ENCODE data around the gene ANO2.

ANO2 gene

DNA sequence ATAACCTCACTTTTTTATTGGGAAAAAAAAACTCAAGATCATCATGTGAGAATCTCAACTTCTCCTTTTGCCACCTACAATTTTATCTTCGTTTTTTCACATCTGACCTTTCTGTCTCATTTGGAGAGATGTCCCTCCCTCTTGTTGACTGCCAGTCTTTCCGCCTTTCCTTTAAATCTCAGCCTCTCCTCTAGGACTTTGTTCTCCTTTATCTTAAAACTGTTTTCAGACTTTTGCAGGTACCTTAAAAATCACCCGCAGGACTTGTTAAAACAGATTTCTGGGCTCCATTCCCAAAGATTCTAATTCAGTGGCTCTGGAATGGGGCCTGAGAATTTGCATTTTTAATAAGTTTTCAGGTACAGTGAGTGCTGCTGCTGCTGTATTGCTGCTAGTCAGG is 289.9 kb downstream of the ANO2 start:
- no peak for DNase-seq

GRCh38 chr12:5654019-5654418 is 291.0 kb downstream of the ANO2 start:
- DNase-seq = no peak

GRCh38 chr12:5650829-5651461 is 294.1 kb downstream of the ANO2 start:
- DNase-seq = no peak

GRCh38 chr12:5650281-5650680 is 294.8 kb downstream of the ANO2 start:
- DNase-seq = no peak

DNA sequence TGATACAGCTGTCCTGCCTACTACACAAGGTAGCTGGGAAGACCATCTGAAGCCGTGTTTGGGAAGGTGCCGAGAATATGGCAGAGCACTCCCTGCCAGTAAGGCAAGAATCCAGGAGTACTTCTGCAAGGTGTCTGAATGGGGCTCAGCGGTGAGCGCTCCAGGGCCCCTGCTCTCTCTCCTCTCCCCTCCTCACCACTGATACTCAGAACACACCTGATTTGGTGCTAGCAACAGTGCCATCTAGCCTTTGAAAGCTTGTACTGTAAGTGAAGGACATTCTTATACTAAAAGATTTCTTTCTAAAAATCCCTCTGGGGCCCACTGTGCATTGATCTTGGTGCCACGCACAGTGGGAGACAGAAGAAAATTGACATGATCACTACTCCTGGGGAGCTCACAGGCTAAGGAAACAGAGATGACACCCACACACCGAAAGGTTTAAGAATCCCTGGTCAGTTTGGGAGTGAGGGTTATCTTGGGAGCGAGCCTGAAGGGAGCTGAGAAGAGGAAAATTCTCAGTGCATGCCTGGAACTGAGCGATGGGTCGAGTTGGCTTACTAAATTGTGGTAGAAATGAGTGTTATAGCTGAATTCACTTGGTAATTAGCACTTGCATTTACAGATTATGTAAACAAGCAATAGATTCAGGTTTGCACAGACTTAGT is 296.2 kb downstream of the ANO2 start:
- DNase-seq = no peak

DNA sequence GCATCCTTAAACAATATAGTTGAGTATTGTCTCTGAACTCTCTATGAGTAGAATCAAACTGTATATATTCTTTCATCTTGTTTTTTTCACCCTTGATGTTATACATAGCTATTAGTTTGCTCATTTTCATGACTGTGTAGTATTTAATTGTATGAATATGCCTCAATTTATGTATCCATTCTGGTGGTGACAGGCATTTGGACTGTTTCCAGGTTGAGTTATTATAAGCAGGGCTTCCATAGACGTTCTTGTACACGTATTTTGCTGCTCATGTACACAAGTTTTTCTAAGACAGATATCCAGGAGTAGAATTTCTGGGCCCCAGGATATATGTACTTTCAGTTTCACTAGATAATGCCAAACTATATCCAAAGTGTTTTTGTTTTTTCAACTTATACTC is 301.8 kb downstream of the ANO2 start:
- DNase-seq = no peak

GRCh38 chr12:5637698-5638097 is 307.4 kb downstream of the ANO2 start:
- no peak for DNase-seq

DNA sequence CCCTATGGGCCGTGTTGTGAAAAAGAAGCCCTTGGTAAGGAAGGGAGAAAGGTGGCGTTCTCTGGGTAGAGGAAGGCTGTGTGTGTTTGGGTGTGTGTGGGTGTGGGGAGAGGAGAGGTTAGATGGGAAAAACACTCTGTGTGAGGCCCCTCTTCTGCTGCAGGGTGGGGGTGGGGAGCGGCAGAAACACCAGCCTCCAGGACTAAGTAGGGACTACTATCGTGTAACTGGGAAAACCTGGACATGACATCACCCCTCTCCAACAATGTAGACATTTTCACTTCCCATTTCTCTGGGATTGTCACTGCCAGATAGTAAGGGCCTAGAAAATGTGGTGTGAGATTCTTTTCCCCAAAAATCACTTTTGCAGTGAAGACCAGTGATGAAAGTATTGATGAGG is 308.2 kb downstream of the ANO2 start:
- no peak for DNase-seq

DNA sequence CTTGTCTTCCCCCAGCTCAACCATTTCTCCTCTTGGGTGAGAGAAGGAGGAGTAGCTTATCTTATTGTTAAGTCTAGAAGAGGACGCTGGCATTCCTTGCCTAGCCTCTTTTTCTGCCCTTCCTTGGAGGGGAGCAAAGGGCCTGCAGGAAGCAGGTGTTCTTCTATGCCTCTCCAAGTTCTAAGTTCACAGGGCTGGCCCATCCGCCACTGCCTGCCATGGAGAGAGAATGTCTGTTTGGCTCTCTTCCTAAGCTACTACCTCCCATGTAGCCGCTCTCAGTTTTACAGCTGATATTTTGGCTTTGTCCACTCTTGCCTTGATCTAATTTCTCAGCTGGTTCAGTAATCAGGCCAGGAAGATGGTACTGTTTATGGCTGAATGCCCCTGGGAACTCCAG is 312.0 kb downstream of the ANO2 start:
- DNase-seq = no peak

DNA sequence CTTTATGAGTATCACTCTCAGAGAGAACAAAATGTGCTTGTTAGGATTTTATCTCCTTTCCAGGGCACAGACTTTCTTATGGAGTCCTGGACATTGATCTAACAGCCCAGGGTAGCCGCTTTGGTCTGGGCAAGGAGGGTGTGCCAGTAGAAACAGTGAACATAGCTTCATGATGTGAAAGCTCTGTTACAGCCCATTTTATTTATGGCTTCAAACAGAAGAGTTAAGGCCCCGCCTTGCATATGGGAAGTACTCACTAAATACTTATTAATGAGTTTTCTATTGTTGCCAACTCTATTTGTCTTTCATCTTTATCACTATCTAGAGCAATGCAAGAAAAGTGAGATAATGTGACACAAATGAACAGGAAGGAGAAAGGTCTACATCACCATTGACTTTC is 312.6 kb downstream of the ANO2 start:
- no peak for DNase-seq

DNA sequence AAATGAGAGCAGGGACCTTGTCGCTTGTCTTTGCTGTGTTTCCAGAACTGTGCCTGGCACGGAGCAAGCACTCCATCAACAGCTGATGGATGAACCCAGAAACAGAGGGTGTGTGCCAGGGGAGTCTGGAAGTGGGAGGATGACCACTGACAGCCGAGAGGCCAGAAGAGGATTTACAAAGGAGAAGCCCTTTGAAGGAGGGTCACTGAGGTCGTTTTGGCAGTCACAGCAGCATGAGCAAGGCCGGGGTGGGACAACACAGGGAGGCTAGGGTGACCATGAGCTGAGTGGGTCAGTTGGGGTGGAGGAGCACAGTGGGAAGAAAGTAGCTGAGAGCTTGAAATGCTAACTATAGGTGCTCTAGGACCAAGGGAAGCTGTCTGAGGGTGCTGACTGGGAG is 313.6 kb downstream of the ANO2 start:
- DNase-seq = no peak

DNA sequence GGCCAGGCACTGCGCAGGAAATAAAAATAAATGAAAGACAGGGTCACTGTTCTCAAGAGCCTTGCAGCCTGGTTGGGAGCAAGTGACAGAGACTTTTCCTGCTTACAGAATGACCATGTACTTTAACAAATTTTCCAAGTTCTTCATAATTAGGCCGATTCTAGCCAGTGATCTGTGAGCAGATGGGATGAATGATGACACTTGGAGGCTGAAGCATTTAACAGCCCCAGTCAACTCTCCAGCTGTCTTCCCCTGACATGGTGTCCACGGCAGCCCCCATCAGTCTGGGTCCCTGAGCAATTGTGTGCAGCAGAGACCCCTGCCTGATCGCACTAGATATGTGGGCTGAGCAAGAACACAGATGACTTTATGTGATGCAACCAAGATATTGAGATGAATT is 314.3 kb downstream of the ANO2 start:
- no peak for DNase-seq

DNA sequence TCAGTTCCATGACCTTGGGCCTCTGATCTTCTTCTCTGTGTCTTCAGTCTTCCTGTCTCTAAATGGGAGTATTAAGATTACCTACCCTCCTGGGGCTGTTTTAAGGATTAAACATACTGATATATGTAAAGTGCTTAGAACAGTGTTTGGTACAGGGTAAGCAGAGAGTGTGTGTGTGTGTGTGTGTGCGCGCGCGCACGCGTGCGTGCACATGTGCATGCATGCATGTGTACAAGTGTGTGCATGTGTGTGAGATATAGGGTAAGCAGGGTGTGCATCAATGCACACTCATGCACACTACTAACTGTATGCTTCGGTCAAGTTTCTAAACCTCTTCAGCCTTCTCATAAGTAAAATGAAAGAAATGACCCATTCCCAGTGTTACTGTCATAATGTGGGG is 316.6 kb downstream of the ANO2 start:
- DNase-seq = no peak

GRCh38 chr12:5627053-5627630 is 317.9 kb downstream of the ANO2 start:
- no peak for DNase-seq

DNA sequence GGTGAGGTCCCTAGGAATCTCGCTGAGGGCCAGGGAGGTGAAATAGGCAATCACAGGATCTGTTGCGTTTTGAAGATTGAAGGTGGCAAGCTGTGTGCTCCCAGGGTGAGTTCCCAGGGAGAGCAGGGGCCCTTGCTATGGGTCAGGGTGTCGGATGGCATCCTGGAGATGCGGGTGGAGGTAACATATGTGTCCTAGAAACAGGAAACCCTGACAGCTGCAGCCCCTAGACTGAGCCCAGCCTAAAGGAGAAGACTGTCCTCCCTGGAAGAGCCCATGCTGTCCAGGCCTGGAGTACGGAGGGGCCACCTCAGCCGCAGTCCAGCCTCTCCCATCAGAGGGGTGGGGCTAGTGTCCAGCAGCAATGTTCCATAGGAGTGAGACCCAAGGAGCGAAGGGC is 318.9 kb downstream of the ANO2 start:
- no peak for DNase-seq

DNA sequence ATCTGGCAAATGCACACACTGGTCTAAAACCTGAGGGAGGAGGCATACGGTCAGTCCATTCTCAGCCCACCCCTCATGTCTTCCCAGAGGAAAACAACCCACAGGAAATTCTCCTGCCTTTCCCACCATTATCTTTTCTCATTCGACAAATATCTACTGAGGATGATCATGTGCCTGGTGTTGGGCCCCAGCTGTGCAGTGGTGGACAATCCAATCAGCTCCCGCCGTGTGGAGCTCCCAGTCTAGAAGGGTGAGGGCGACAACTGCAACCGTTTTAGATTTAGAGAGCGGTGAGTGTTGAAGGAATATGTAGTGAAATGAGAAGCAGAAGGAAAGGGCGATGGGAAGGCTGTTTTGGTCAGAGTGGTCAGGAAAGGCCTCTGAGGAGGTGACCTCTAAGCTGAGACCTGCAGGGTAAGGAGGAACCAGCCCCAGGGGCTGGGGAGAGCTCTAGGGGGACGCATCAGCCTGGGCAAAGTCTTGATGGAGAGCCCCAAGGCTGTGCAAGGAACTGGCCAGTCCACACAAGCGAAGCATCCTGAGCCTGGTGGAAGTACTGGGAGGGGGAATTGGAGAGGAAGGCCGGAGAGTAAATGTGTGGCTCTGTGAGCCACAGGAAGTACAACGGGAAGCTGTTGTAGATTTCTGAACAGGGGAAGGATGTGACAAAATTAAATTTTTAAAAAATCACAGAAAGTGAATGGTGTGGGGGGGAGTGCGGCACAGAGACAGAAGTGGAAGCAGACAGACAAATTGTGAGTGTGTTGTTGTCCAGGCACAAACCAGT is 320.4 kb downstream of the ANO2 start:
- no peak for DNase-seq

GRCh38 chr12:5623411-5623810 is 321.6 kb downstream of the ANO2 start:
- no peak for DNase-seq

- DNase-seq = no peak
Observed at GRCh38 chr12:5622280-5622679, 322.8 kb downstream of the ANO2 start.

- DNase-seq = no peak
Observed at GRCh38 chr12:5621329-5621728, 323.7 kb downstream of the ANO2 start.

GRCh38 chr12:5620896-5621295 is 324.2 kb downstream of the ANO2 start:
- DNase-seq = no peak

DNA sequence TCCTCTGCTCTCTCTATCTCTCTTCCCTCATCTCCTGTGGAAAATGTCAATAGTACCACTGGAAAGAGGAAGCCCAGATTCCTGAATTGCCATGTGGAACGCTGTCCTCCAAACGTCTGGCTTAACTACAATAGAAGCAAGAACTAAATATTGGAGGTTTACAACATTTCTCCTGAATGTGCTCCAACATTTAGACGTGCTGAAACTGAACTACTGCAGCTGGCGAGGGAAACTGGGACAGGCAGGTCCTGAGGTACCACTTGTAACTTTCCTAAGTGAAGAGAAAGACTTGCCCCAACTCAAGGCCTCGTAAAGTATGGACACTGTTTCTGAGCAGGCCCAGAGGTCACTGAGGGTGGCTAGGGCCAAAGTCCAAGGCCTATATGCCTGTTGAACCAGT is 325.4 kb downstream of the ANO2 start:
- DNase-seq = no peak

DNA sequence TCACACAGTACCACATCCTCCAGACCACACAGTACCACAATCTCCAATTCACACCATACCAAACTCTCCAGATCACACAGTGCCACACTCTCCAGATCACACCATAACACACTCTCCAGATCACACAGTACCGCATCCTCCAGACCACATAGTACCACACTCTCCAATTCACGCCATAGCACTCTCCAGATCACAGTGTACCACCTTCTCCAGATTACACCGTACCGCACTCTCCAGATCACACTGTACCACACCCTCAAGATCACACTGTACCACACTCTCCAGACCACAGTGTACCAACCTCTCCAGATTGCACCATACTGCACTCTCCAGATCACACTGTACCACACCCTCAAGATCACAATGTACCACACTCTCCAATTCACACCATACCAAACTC is 328.2 kb downstream of the ANO2 start:
- no peak for DNase-seq

GRCh38 chr12:5615760-5616159 is 329.3 kb downstream of the ANO2 start:
- no peak for DNase-seq

GRCh38 chr12:5614256-5614655 is 330.8 kb downstream of the ANO2 start:
- no peak for DNase-seq
